NCI-H187 (cell line): Measurements from ENCODE around the gene SEPTIN2.
"Not testable (repeated sequence)": the region's sequence is repeated elsewhere in the genome, so short reads cannot be mapped to it uniquely, and the experiment has no call there.

Experiments used
- DNase-seq, 2 experiments: peaks; one replicate each; lab custom pipeline; 2025; lab: John Stamatoyannopoulos, UW

The SEPTIN2 gene

DNA sequence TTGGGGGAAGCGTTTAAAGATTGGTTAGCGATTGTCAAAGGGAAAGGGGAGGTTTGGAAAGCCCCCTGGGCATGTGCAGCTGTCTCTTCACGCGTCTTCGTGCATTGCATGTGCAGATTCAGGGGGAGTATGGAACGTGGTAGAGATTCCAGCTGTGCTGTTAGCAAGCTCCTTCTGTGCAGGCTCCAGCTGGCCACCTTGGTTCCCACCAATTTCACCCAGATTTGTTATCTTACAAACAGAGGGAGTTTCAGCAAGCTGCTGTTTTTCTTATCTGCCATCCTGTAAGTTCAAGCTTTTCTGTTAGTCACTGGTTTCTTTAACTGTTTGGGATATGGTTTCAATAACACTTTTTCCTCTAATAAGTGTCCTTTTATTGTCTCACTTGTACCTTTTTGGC lies 70.8 kb downstream of the SEPTIN2 start:
- no peak for DNase-seq

- DNase-seq: no peak
Observed at GRCh38 chr2:241389697-241390096, 74.0 kb downstream of the SEPTIN2 start.

DNA sequence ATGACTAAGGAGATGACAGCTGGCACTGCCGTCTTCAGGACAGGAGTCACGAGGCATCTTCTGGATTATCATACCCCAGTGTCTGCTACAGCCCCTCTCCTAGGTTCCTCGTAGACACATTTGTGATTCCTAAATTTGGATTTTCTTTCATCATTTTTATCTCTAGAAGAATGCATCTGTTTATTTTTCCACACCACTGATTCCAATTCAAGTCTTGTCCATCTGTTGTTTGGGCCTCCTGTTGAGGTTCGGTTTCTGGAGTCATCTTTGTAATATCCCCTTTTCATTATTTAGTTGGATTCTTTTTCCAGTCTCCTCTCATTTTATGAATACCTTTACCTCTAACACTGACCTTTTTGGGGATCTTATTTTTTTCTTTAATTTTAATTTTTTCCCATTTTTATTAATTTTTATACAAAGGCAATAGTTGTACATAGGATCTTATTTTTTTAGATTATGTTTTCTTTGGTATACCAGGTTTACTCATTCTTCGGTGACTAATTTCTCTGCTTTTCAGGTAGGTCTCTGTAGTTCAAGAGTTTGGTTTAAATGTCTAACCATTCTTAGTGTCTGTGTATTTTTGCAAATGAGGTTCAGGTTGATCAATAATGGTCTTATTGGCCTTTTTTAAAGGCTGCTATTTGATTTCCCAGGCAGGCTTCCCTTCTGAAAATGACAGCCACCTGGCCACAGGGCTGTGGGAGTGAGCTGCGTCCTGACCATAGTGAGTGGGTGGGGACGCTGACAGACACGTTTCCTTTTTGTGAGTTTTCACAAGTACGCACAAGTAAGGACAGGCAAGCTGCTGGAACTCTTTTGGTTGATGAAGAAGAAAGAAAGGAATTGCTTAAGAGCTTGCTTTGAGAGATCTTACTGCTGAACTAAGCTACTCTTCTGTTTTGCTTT lies 74.8 kb downstream of the SEPTIN2 start:
- DNase-seq: no peak

- no peak for DNase-seq
Observed at GRCh38 chr2:241391892-241392665, 76.4 kb downstream of the SEPTIN2 start.

GRCh38 chr2:241392753-241393152 lies 77.0 kb downstream of the SEPTIN2 start:
- DNase-seq: not testable (repeated sequence)

GRCh38 chr2:241393524-241394196 lies 77.9 kb downstream of the SEPTIN2 start:
- DNase-seq: no peak

DNA sequence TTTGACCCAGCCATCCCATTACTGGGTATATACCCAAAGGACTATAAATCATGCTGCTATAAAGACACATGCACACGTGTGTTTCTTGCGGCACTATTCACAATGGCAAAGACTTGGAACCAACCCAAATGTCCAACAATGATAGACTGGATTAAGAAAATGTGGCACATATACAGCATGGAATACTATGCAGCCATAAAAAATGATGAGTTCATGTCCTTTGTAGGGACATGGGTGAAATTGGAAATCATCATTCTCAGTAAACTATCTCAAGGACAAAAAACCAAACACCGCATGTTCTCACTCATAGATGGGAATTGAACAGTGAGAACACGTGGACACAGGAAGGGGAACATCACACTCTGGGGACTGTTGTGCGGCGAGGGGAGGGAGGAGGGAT lies 81.1 kb downstream of the SEPTIN2 start:
- DNase-seq: not testable (repeated sequence)

- DNase-seq: no peak
Observed at GRCh38 chr2:241399941-241400922, 84.5 kb downstream of the SEPTIN2 start.
